Neural cell (in vitro differentiated cells): ENCODE results near the gene PIGK.

Experiments
- EP300 ChIP-seq: fragments of 450-650 bp; conservative IDR thresholded peaks from 2 replicates; pipeline ENCODE4 v1.6.1; 2014; ENCODE audit warnings: antibody characterized with exemption, mild to moderate bottlenecking, moderate library complexity; ENCODE audit not compliant: poor library complexity, severe bottlenecking
- EZH2 ChIP-seq: fragments of 200-600, 300-800 bp; shearing (Covaris generic), sonication (generic); IDR thresholded peaks from 2 replicates; pipeline ENCODE4 v1.6.1; 2014; ENCODE audit warnings: antibody characterized with exemption, low read length, borderline replicate concordance, mild to moderate bottlenecking; ENCODE audit not compliant: insufficient read depth, poor library complexity, severe bottlenecking
- MXI1 ChIP-seq: fragments of 450-650 bp; conservative IDR thresholded peaks from 2 replicates; pipeline ENCODE4 v1.6.1; 2014; ENCODE audit warnings: antibody characterized with exemption, mild to moderate bottlenecking; ENCODE audit not compliant: poor library complexity, severe bottlenecking
- POLR2AphosphoS5 ChIP-seq: IDR thresholded peaks from 2 replicates; pipeline ENCODE4 v1.6.1; 2012
- RAD21 ChIP-seq: fragments of 450-650 bp; conservative IDR thresholded peaks from 2 replicates; pipeline ENCODE4 v1.6.1; 2014; ENCODE audit warnings: antibody characterized with exemption, mild to moderate bottlenecking, moderate library complexity
- TF ChIP-seq, protein P1 (sequence below): fragments of 450-650 bp; IDR thresholded peaks from 2 replicates; pipeline ENCODE4 v1.5.1; 2014; ENCODE audit warnings: antibody characterized with exemption, mild to moderate bottlenecking, moderate library complexity; ENCODE audit not compliant: poor library complexity, severe bottlenecking
- TF ChIP-seq, protein P2 (sequence below): IDR thresholded peaks from 2 replicates; pipeline ENCODE4 v1.6.1; 2012; ENCODE audit warnings: borderline replicate concordance

DNA sequence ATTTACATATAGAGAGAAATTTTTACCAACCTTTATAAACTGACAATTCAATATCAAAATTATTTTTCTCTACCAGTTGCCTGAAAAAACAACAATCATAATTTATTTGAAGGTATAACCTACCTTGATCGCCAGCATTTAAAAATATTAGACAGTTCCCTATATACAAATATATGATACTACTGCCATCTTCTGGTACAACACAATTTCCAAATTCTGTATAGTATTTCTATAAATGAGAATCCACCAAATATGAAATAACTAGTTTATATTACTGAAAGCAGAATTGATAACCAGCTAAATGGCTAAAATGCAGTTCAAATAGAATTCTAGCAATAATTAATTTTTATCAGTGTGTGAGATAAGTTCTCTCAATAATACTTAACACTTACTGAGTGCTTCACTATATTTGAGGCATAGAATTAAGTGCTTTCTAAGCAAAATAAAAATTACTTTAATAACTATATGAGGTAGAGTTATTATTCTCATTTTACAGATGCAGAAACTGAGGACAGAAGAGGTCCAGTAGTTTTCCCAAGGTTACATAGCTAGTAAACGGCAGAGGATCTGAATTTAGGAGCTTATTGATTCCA, 75.6 kb downstream of the PIGK start:
- TF ChIP-seq, protein P1, sequence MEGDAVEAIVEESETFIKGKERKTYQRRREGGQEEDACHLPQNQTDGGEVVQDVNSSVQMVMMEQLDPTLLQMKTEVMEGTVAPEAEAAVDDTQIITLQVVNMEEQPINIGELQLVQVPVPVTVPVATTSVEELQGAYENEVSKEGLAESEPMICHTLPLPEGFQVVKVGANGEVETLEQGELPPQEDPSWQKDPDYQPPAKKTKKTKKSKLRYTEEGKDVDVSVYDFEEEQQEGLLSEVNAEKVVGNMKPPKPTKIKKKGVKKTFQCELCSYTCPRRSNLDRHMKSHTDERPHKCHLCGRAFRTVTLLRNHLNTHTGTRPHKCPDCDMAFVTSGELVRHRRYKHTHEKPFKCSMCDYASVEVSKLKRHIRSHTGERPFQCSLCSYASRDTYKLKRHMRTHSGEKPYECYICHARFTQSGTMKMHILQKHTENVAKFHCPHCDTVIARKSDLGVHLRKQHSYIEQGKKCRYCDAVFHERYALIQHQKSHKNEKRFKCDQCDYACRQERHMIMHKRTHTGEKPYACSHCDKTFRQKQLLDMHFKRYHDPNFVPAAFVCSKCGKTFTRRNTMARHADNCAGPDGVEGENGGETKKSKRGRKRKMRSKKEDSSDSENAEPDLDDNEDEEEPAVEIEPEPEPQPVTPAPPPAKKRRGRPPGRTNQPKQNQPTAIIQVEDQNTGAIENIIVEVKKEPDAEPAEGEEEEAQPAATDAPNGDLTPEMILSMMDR: peak; percentile 70
- TF ChIP-seq POLR2AphosphoS5 (no peak), MXI1 (no peak), EP300 (no peak), RAD21 (peak; percentile 79), EZH2 (no peak)
- TF ChIP-seq, protein P2, sequence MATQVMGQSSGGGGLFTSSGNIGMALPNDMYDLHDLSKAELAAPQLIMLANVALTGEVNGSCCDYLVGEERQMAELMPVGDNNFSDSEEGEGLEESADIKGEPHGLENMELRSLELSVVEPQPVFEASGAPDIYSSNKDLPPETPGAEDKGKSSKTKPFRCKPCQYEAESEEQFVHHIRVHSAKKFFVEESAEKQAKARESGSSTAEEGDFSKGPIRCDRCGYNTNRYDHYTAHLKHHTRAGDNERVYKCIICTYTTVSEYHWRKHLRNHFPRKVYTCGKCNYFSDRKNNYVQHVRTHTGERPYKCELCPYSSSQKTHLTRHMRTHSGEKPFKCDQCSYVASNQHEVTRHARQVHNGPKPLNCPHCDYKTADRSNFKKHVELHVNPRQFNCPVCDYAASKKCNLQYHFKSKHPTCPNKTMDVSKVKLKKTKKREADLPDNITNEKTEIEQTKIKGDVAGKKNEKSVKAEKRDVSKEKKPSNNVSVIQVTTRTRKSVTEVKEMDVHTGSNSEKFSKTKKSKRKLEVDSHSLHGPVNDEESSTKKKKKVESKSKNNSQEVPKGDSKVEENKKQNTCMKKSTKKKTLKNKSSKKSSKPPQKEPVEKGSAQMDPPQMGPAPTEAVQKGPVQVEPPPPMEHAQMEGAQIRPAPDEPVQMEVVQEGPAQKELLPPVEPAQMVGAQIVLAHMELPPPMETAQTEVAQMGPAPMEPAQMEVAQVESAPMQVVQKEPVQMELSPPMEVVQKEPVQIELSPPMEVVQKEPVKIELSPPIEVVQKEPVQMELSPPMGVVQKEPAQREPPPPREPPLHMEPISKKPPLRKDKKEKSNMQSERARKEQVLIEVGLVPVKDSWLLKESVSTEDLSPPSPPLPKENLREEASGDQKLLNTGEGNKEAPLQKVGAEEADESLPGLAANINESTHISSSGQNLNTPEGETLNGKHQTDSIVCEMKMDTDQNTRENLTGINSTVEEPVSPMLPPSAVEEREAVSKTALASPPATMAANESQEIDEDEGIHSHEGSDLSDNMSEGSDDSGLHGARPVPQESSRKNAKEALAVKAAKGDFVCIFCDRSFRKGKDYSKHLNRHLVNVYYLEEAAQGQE: no peak
